ENCODE data around the gene IL19. TPM values are rescaled to one million over a fixed set of nuclear protein-coding genes. Genes with fewer than 3 reads are reported as not detected.
A peak's percentile ranks its signal among the peaks of the same experiment; 100 is the strongest.

Gene IL19
- total RNA-seq, 1 donor from 2014 or later: not detected

DNA sequence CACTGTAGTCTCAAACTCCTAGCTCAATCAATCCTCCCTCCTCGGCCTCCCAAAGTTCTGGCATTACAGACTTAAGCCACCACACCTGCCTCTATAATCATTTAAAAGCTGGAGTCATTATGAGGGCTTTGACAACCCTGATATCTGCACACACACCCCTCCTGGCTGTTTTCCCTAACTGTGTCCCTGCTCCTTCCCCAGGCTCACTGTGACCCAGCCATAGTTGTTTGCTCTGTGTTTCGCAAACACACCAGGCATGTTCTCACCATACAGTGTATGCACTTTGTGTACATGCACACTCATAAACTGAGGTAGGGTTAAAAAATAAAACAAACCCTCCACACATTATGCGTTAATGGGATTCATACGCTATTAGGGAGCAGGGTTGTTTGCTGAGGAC, 73.1 kb downstream of the IL19 start:
- H3K27ac ChIP-seq: no peak overlapping the region
- intact Hi-C loops (cut with DNase I): no loop called here
- peak in 1 of 2 donors; percentile 39 for DNase-seq (ENCODE audit: low spot score in 2 of 2)
- no peaks in the 10 kb centered on the region for H3K27me3 ChIP-seq
- H3K4me3 ChIP-seq: no peak overlapping the region
- TF ChIP-seq, protein P1, sequence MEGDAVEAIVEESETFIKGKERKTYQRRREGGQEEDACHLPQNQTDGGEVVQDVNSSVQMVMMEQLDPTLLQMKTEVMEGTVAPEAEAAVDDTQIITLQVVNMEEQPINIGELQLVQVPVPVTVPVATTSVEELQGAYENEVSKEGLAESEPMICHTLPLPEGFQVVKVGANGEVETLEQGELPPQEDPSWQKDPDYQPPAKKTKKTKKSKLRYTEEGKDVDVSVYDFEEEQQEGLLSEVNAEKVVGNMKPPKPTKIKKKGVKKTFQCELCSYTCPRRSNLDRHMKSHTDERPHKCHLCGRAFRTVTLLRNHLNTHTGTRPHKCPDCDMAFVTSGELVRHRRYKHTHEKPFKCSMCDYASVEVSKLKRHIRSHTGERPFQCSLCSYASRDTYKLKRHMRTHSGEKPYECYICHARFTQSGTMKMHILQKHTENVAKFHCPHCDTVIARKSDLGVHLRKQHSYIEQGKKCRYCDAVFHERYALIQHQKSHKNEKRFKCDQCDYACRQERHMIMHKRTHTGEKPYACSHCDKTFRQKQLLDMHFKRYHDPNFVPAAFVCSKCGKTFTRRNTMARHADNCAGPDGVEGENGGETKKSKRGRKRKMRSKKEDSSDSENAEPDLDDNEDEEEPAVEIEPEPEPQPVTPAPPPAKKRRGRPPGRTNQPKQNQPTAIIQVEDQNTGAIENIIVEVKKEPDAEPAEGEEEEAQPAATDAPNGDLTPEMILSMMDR (IDR thresholded peaks at IDR 0.05): no peak
- no peaks in the 10 kb centered on the region for H3K36me3 ChIP-seq
- H3K9me3 ChIP-seq: no peaks in the 10 kb centered on the region
- no peaks in the 10 kb centered on the region for H3K4me1 ChIP-seq

DNA sequence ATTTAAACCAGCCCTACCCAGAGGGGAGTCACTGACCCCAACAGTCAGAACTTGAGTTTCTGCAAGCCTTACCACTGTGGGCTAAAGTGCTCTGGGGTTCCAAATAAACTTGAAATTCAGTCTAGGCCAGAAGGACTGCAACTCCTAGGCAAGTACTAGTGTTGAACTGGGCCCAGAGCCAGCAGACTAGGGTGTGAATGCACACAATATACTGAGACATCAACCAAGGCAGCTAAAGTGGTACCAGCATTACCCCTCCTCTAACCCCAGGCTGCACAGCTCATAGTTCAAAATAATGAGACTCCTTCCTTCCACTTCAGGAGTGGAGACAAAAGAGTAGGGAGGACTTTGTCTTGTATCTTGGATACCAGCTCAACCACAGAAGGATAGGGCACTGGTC, 75.9 kb downstream of the IL19 start:
- TF ChIP-seq, protein P1 (IDR thresholded peaks at IDR 0.05): no peak
- Histone ChIP-seq H3K36me3 (no peaks in the 10 kb centered on the region), H3K27ac (no peak overlapping the region), H3K27me3 (no peaks in the 10 kb centered on the region), H3K4me3 (no peak overlapping the region), H3K9me3 (no peaks in the 10 kb centered on the region), H3K4me1 (no peaks in the 10 kb centered on the region)
- intact Hi-C loops (cut with DNase I): no loop called here
- no peak for DNase-seq (ENCODE audit: low spot score in 2 of 2)

DNA sequence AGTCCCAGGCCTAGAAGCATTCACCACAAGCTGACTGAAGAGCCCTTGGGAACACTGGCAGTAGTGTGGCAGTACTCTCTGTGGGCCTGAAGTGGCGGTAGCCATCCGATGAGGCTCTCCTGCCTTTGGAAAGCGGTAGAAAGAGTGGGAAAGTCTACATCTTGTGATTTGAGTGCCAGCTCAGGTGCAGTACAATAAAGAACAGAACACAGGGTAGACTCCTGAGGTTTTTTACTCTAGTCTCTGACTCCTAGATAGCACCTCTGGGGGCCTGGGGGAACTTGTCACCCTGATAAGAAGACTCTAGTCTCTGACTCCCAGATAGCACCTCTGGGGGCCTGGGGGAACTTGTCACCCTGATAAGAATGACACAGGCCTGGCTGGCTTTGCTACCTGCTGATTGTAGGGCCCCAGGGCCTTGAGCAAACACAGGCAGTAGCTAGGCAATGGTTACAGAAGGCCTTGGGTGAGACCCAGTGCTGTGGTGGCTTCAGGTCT, 76.8 kb downstream of the IL19 start:
- Histone ChIP-seq H3K4me3 (no peak overlapping the region), H3K36me3 (no peaks in the 10 kb centered on the region), H3K9me3 (no peaks in the 10 kb centered on the region), H3K4me1 (no peaks in the 10 kb centered on the region), H3K27me3 (no peaks in the 10 kb centered on the region), H3K27ac (no peak overlapping the region)
- no peak for DNase-seq (ENCODE audit: low spot score in 2 of 2)
- intact Hi-C loops (cut with DNase I): no loop called here
- TF ChIP-seq, protein P1 (IDR thresholded peaks at IDR 0.05): no peak

DNA sequence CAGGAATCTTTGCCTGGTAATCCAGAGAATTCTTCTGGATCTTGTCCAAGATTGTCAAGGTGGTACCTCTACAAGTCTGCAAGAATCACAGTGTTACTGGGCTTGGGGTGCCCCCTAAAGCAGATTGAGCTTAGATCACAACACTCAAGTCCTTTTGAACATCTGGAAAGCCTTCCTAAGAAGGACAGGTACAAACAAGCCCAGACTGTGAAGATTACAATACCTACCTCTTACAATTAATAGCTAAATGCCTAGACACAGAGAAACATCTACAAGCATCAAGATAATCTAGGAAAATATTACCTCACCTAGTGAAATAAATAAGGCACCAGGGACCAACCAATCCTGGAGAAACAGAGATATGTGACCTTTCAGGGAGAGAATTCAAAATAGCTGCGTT, 77.4 kb downstream of the IL19 start:
- no peak overlapping the region for H3K27ac ChIP-seq
- DNase-seq (ENCODE audit: low spot score in 2 of 2): no peak
- no peak overlapping the region for H3K4me3 ChIP-seq
- intact Hi-C loops (cut with DNase I): no loop called here
- H3K36me3 ChIP-seq: no peaks in the 10 kb centered on the region
- H3K9me3 ChIP-seq: peaks cover 0 to 6% of the 10 kb centered on the region in 2 donors
- TF ChIP-seq, protein P1 (IDR thresholded peaks at IDR 0.05): no peak
- no peaks in the 10 kb centered on the region for H3K4me1 ChIP-seq
- H3K27me3 ChIP-seq: no peaks in the 10 kb centered on the region

DNA sequence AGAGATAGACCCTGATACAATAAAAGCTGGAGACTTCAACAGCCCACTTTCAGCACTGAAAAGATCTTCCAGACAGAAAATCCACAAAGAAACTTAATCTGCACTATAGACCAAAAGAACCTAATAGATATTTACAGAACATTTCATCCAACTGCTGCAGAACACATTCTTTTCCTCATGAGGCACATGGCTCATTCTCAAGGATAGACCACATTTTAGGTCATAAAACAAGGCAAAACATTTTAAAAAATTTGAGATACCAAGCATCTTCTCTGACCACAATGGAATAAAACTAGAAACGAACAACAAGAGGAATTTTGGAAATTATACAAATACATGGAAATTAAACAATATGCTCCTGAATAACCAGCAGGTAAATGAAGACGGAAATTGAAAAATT, 79.8 kb downstream of the IL19 start:
- Histone ChIP-seq H3K36me3 (no peaks in the 10 kb centered on the region), H3K4me1 (no peaks in the 10 kb centered on the region), H3K27ac (no peak overlapping the region), H3K27me3 (no peaks in the 10 kb centered on the region), H3K9me3 (peaks cover 0 to 6% of the 10 kb centered on the region in 2 donors), H3K4me3 (no peak overlapping the region)
- no peak for DNase-seq (ENCODE audit: low spot score in 2 of 2)
- TF ChIP-seq, protein P1 (IDR thresholded peaks at IDR 0.05): no peak
- intact Hi-C loops (cut with DNase I): no loop called here

Data from ascending aorta (tissue), 2 donors.